GM23248 (cell line): Measurements from ENCODE around the gene TPRA1. TPM values are rescaled to one million over a fixed set of nuclear protein-coding genes. Genes with fewer than 3 reads are reported as not detected.

ENCODE experiments used
- DNase-seq: peaks from one replicate; pipeline ENCODE4 v3.0.0-alpha.2; 2015
- H2AFZ ChIP-seq: fragments of 200-600 bp; sonication (generic); 2 replicates; pipeline ENCODE4 v1.6.1; 2016; ENCODE audit warnings: antibody characterized with exemption
- H3F3A ChIP-seq: fragments of 200-600 bp; sonication (generic); 2 replicates; pipeline ENCODE4 v1.6.1; 2016; ENCODE audit warnings: mild to moderate bottlenecking, antibody characterized with exemption, mixed run types; ENCODE audit not compliant: insufficient read depth
- H3K27ac ChIP-seq: fragments of 200-600 bp; sonication (generic); 2 replicates; pipeline ENCODE4 v1.5.1; 2016; ENCODE audit warnings: mild to moderate bottlenecking
- H3K27me3 ChIP-seq: fragments of 200-600 bp; sonication (generic); replicated peaks from 2 replicates; pipeline ENCODE4 v1.6.1; 2016; ENCODE audit warnings: mild to moderate bottlenecking; ENCODE audit not compliant: insufficient read depth
- H3K36me3 ChIP-seq: fragments of 200-600 bp; sonication (generic); 2 replicates; pipeline ENCODE4 v1.6.1; 2016; ENCODE audit warnings: low read depth, mild to moderate bottlenecking
- H3K4me1 ChIP-seq: fragments of 200-600 bp; sonication (generic); 2 replicates; pipeline ENCODE4 v1.6.1; 2016; ENCODE audit warnings: mild to moderate bottlenecking; ENCODE audit not compliant: insufficient read depth
- H3K4me2 ChIP-seq: fragments of 200-600 bp; sonication (generic); one replicate; pipeline ENCODE4 v1.6.1; 2016; ENCODE audit warnings: mild to moderate bottlenecking; ENCODE audit not compliant: unreplicated experiment
- H3K4me3 ChIP-seq: fragments of 200-600 bp; sonication (generic); 2 replicates; pipeline ENCODE4 v1.5.1; 2016; ENCODE audit warnings: mild to moderate bottlenecking
- H3K79me2 ChIP-seq: fragments of 200-600 bp; sonication (generic); 2 replicates; pipeline ENCODE4 v1.6.1; 2016; ENCODE audit warnings: mild to moderate bottlenecking; ENCODE audit not compliant: insufficient read depth
- H3K9ac ChIP-seq: fragments of 200-600 bp; sonication (generic); 2 replicates; pipeline ENCODE4 v1.6.1; 2016; ENCODE audit warnings: mild to moderate bottlenecking
- H3K9me2 ChIP-seq: fragments of 200-600 bp; sonication (generic); 2 replicates; pipeline ENCODE4 v1.6.1; 2016; ENCODE audit warnings: mixed run types, mild to moderate bottlenecking, moderate library complexity; ENCODE audit not compliant: insufficient read depth
- H3K9me3 ChIP-seq: fragments of 200-600 bp; sonication (generic); one replicate; pipeline ENCODE4 v1.6.1; 2017; ENCODE audit warnings: low read depth
- H4K20me1 ChIP-seq: fragments of 200-600 bp; sonication (generic); 2 replicates; pipeline ENCODE4 v1.6.0; 2016; ENCODE audit not compliant: insufficient read depth
- EZH2 ChIP-seq: fragments of 200-600 bp; sonication (generic); IDR thresholded peaks from 2 replicates; pipeline ENCODE4 v1.6.1; 2018; ENCODE audit warnings: antibody characterized with exemption, mild to moderate bottlenecking; ENCODE audit not compliant: insufficient read depth, poor library complexity, severe bottlenecking
- EZH2phosphoT487 ChIP-seq: fragments of 200-600 bp; sonication (generic); IDR thresholded peaks from 2 replicates; pipeline ENCODE4 v1.6.1; 2018; ENCODE audit warnings: antibody characterized with exemption, moderate library complexity, mild to moderate bottlenecking, low read depth; ENCODE audit not compliant: insufficient read depth
- WGBS, 2 experiments: methylation state at CpG; one replicate each; pipeline ENCODE4 v1.1.6; 2015 to 2017; ENCODE audit warnings: low lambda C conversion rate in 2 of 2, low coverage in 1 of 2; ENCODE audit errors: missing lambda C conversion rate in 2 of 2; 5-methylcytosine and 5-hydroxymethylcytosine counted together
- in situ Hi-C: fragments of 300-500 bp; cut with MboI; formaldehyde crosslinking; loops from 2 replicates; pipeline ENCODE4 v1.15.0; 2020
- polyA plus RNA-seq: library from polyadenylated mRNA; unstranded; fragments of >200 nt; fragmentation: Nextera tagmentation; extraction: Ambion mirVana; gene quantifications from 2 replicates; pipeline ENCODE4 v1.2.1, GENCODE V29; 2016
- total RNA-seq: library from RNA; depleted of rRNA; stranded (reverse); fragments of >200 nt; shearing (Covaris generic); gene quantifications from 2 replicates; pipeline ENCODE4 v1.2.3, GENCODE V29; 2014

The TPRA1 gene
- total and polyA plus RNA-seq, 2 experiments from 2014 or later: 42.8 to 56.1 TPM

GRCh38 chr3:127597020-127597771, 6.7 kb upstream of the TPRA1 start:
- H3F3A ChIP-seq: no peaks in the 10 kb centered on the region
- peaks cover 7% of the 10 kb centered on the region for H3K4me1 ChIP-seq
- H3K4me2 ChIP-seq: peak overlapping the region; percentile 63

GRCh38 chr3:127595303-127595702, 4.8 kb upstream of the TPRA1 start:
- TF ChIP-seq EZH2phosphoT487 (no peak), EZH2 (no peak)
- in situ Hi-C loops: no loop called here

More at GRCh38 chr3:127597020-127597771, 6.7 kb upstream of the TPRA1 start:
- Histone ChIP-seq H3K79me2 (peaks cover 25% of the 10 kb centered on the region; the same call in 1 of the 2 replicates), H3K9me3 (no peaks in the 10 kb centered on the region), H3K27me3 (no peaks in the 10 kb centered on the region), H3K27ac (no peak overlapping the region), H3K9ac (peak overlapping the region; percentile 82; the same call in 1 of the 2 replicates), H4K20me1 (no peaks in the 10 kb centered on the region), H3K36me3 (no peaks in the 10 kb centered on the region), H3K9me2 (no peaks in the 10 kb centered on the region), H3K4me3 (peak overlapping the region; percentile 75), H2AFZ (peak overlapping the region; percentile 96)
- in situ Hi-C loops: no loop called here
- no peak for DNase-seq
- TF ChIP-seq EZH2phosphoT487 (no peak), EZH2 (no peak)
- WGBS, 2 experiments: 53 to 56% methylated on average over 12 of the region's 12 CpGs

GRCh38 chr3:127593178-127593577, 2.6 kb upstream of the TPRA1 start:
- Histone ChIP-seq H3K9me2 (no peaks in the 10 kb centered on the region), H2AFZ (no peak overlapping the region), H3K4me2 (no peak overlapping the region), H3K9me3 (no peaks in the 10 kb centered on the region), H3K27me3 (no peaks in the 10 kb centered on the region), H4K20me1 (no peaks in the 10 kb centered on the region), H3K4me1 (peaks cover 15% of the 10 kb centered on the region), H3K4me3 (no peak overlapping the region), H3K9ac (no peak overlapping the region), H3K36me3 (no peaks in the 10 kb centered on the region), H3K27ac (no peak overlapping the region), H3F3A (peaks cover 6% of the 10 kb centered on the region), H3K79me2 (peaks cover 16% of the 10 kb centered on the region)
- in situ Hi-C loops: no loop called here
- DNase-seq: no peak
- TF ChIP-seq EZH2phosphoT487: no peak
- no peak for TF ChIP-seq EZH2
- WGBS, 2 experiments: 66 to 67% methylated on average over 5 of the region's 5 CpGs

More at GRCh38 chr3:127595303-127595702, 4.8 kb upstream of the TPRA1 start:
- H3K27ac ChIP-seq: no peak overlapping the region
- H3K9ac ChIP-seq: no peak overlapping the region
- no peaks in the 10 kb centered on the region for H3F3A ChIP-seq
- H3K4me1 ChIP-seq: peaks cover 16% of the 10 kb centered on the region
- no peaks in the 10 kb centered on the region for H3K27me3 ChIP-seq
- no peaks in the 10 kb centered on the region for H4K20me1 ChIP-seq
- peaks cover 13% of the 10 kb centered on the region; the same call in 1 of the 2 replicates for H3K79me2 ChIP-seq
- no peak overlapping the region for H3K4me2 ChIP-seq
- no peaks in the 10 kb centered on the region for H3K9me3 ChIP-seq
- 67 to 72% methylated on average over 4 of the region's 4 CpGs for WGBS, 2 experiments
- H3K9me2 ChIP-seq: no peaks in the 10 kb centered on the region
- no peaks in the 10 kb centered on the region for H3K36me3 ChIP-seq
- DNase-seq: no peak
- H3K4me3 ChIP-seq: no peak overlapping the region
- no peak overlapping the region for H2AFZ ChIP-seq

GRCh38 chr3:127590282-127590592, 296 bp downstream of the TPRA1 start:
- Histone ChIP-seq H3K9me2 (no peaks in the 10 kb centered on the region), H2AFZ (peak overlapping the region; percentile 62), H3K9me3 (no peaks in the 10 kb centered on the region), H3K79me2 (peaks cover 45% of the 10 kb centered on the region), H3K4me2 (peak overlapping the region; percentile 93), H3K27me3 (no peaks in the 10 kb centered on the region), H3K36me3 (no peaks in the 10 kb centered on the region), H3K9ac (peak overlapping the region; percentile 97), H4K20me1 (peaks cover 9% of the 10 kb centered on the region; the same call in 1 of the 2 replicates), H3K27ac (peak overlapping the region; percentile 92), H3F3A (peaks cover 9% of the 10 kb centered on the region), H3K4me1 (peaks cover 24% of the 10 kb centered on the region), H3K4me3 (peak overlapping the region; percentile 94)
- DNase-seq: no peak
- in situ Hi-C loops: no loop called here
- WGBS, 2 experiments: 0 to 1% methylated on average over 19 to 23 of the region's 41 CpGs
- TF ChIP-seq EZH2: no peak
- no peak for TF ChIP-seq EZH2phosphoT487
